ENCODE data around the gene HNF4A.

Gene HNF4A

GRCh38 chr20:44355498-44356352 lies at the start of gene HNF4A:
Gene HNF4A (plus strand): TSS chr20:44355699. CDS start chr20:44355805, 106 bp downstream.
- peak; percentile 89 for DNase-seq

- no peak for DNase-seq
Observed at GRCh38 chr20:44306927-44307326, 48.6 kb upstream of the HNF4A start.

- peak; percentile 23 for DNase-seq
Observed at GRCh38 chr20:44309763-44310663, 45.5 kb upstream of the HNF4A start.

GRCh38 chr20:44310664-44311639 lies 44.5 kb upstream of the HNF4A start, which contains the start of gene FITM2:
Gene FITM2 (minus strand): TSS chr20:44311202. CDS start chr20:44311148, 54 bp downstream.
- DNase-seq: peak; percentile 99

GRCh38 chr20:44314870-44315269 lies 40.6 kb upstream of the HNF4A start:
- peak; percentile 38 for DNase-seq

GRCh38 chr20:44319839-44320422 lies 35.6 kb upstream of the HNF4A start:
- no peak for DNase-seq

- DNase-seq: peak; percentile 29
Observed at GRCh38 chr20:44324343-44324742, 31.2 kb upstream of the HNF4A start.

GRCh38 chr20:44326391-44327159 lies 28.9 kb upstream of the HNF4A start:
- DNase-seq: peak; percentile 61

- DNase-seq: peak; percentile 58
Observed at GRCh38 chr20:44327748-44328147, 27.8 kb upstream of the HNF4A start.

GRCh38 chr20:44328428-44328827 lies 27.1 kb upstream of the HNF4A start:
- DNase-seq: no peak

- no peak for DNase-seq
Observed at GRCh38 chr20:44331201-44331600, 24.3 kb upstream of the HNF4A start.

- no peak for DNase-seq
Observed at GRCh38 chr20:44334306-44334705, 21.2 kb upstream of the HNF4A start.

GRCh38 chr20:44334709-44335108 lies 20.8 kb upstream of the HNF4A start:
- no peak for DNase-seq

- no peak for DNase-seq
Observed at GRCh38 chr20:44335675-44336074, 19.8 kb upstream of the HNF4A start.

GRCh38 chr20:44336086-44336485 lies 19.4 kb upstream of the HNF4A start:
- no peak for DNase-seq

- no peak for DNase-seq
Observed at GRCh38 chr20:44336725-44337380, 18.6 kb upstream of the HNF4A start, which contains the start of gene R3HDML. Gene R3HDML (plus strand): TSS chr20:44337043. CDS start chr20:44337158, 115 bp downstream.

- no peak for DNase-seq
Observed at GRCh38 chr20:44342248-44342647, 13.3 kb upstream of the HNF4A start.

- no peak for DNase-seq
Observed at GRCh38 chr20:44343162-44343675, 12.3 kb upstream of the HNF4A start.

GRCh38 chr20:44344723-44345122 lies 10.8 kb upstream of the HNF4A start:
- DNase-seq: no peak

GRCh38 chr20:44345147-44345546 lies 10.4 kb upstream of the HNF4A start:
- no peak for DNase-seq

Measured in DMS53 (cell line).